ENCODE measurements around the gene URGCP. TPM values are rescaled to one million over a fixed set of nuclear protein-coding genes. Genes with fewer than 3 reads are reported as not detected.

Gene URGCP
- total and polyA plus RNA-seq, 2 experiments from 2014 or later: 7.2 to 13.2 TPM

GRCh38 chr7:43922726-43923125, 16.3 kb upstream of the URGCP start:
- H3K79me2 ChIP-seq (replicated peaks; ENCODE audit: insufficient read depth): no peaks in the 10 kb centered on the region
- H3K9me2 ChIP-seq (ENCODE audit: insufficient read depth): peaks cover 10% of the 10 kb centered on the region; the same call in 1 of the 2 replicates
- H3K4me1 ChIP-seq (ENCODE audit: insufficient read depth): no peaks in the 10 kb centered on the region
- Mint-ChIP-seq H3K4me3 (no peak overlapping the region), H3K27ac (no peak overlapping the region), H3K9me3 (peaks cover 9% of the 10 kb centered on the region; the same call in 2 of the 3 replicates), H3K36me3 (ENCODE audit: low read depth) (peaks cover 13% of the 10 kb centered on the region), H3K4me1 (peaks cover 3% of the 10 kb centered on the region; the same call in 2 of the 3 replicates), H3K27me3 (ENCODE audit: insufficient read depth, low read depth, poor library complexity) (peaks cover 19% of the 10 kb centered on the region)
- H3K27ac ChIP-seq (ENCODE audit: low read depth): no peak overlapping the region
- ATAC-seq (no peak), DNase-seq (ENCODE audit: low spot score) (no peak)
- H3F3A ChIP-seq (replicated peaks; ENCODE audit: low read depth): no peaks in the 10 kb centered on the region; the same call in 1 of the 2 replicates
- no peaks in the 10 kb centered on the region; the same call in 1 of the 2 replicates for H4K20me1 ChIP-seq (replicated peaks; ENCODE audit: insufficient read depth)
- no peak overlapping the region for H3K4me3 ChIP-seq
- no peak overlapping the region for H2AFZ ChIP-seq
- H3K4me2 ChIP-seq: no peak overlapping the region
- TF ChIP-seq STAT1 (IDR thresholded peaks at IDR 0.05; ENCODE audit: unreplicated experiment) (no peak), CTCF (conservative IDR thresholded peaks at IDR 0.05; ENCODE audit: low read depth in 2 of 2) (no peak), ZNF114 (CRISPR knock-in tag; IDR thresholded peaks at IDR 0.05) (no peak), CREB1 (CRISPR knock-in tag; IDR thresholded peaks at IDR 0.05; ENCODE audit: low read depth) (no peak), EZH2 (IDR thresholded peaks at IDR 0.05; ENCODE audit: low read depth, unreplicated experiment) (no peak), ZNF331 (CRISPR knock-in tag; IDR thresholded peaks at IDR 0.05; ENCODE audit: low read depth) (no peak), POLR2AphosphoS5 (IDR thresholded peaks at IDR 0.05; ENCODE audit: low read depth) (no peak), EZH2phosphoT487 (IDR thresholded peaks at IDR 0.05; ENCODE audit: unreplicated experiment) (no peak), REST (IDR thresholded peaks at IDR 0.05; ENCODE audit: unreplicated experiment) (no peak), ETS1 (IDR thresholded peaks at IDR 0.05) (no peak), NANOG (IDR thresholded peaks at IDR 0.05; ENCODE audit: borderline replicate concordance) (no peak), JUNB (IDR thresholded peaks at IDR 0.05; ENCODE audit: unreplicated experiment) (no peak), ZNF462 (CRISPR knock-in tag; IDR thresholded peaks at IDR 0.05) (no peak)
- no peaks in the 10 kb centered on the region for H3K36me3 ChIP-seq (ENCODE audit: insufficient read depth)
- H3K27me3 ChIP-seq (ENCODE audit: insufficient read depth): peaks cover 28% of the 10 kb centered on the region

All from GM23338 (cell line).